Activated CD8-positive, alpha-beta memory T cell treated with anti-CD3 and anti-CD28 coated beads, Interleukin-2, amount 50 U/mL, for 24 hours (primary cell): ENCODE data around the gene ST3GAL3.
A peak's percentile ranks its signal among the peaks of the same experiment; 100 is the strongest.

Source experiments
- DNase-seq: peaks from one replicate; pipeline ENCODE4 v3.0.0-alpha.2; 2020; ENCODE audit errors: extremely low read depth

The ST3GAL3 gene

DNA sequence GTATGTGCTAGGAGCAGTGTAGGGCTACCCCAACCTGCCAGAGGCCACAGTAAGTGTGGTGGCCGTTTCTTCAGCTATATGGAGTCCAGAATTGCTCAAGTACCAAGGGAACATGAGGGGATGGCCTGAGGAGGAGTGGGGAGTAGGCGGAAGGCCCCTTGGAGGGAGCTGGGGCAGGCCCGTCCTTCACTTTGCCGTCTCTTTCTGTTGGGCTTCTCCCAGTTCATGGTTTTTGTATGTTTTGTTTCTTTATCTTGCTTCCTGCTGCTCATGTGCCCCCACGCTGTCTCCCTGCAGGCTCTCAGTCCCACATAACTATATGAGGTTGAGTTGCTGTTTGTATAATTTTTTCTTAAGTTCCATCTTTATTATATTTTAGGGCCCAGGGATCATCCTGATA, 256.6 kb downstream of the ST3GAL3 start:
- no peak for DNase-seq

DNA sequence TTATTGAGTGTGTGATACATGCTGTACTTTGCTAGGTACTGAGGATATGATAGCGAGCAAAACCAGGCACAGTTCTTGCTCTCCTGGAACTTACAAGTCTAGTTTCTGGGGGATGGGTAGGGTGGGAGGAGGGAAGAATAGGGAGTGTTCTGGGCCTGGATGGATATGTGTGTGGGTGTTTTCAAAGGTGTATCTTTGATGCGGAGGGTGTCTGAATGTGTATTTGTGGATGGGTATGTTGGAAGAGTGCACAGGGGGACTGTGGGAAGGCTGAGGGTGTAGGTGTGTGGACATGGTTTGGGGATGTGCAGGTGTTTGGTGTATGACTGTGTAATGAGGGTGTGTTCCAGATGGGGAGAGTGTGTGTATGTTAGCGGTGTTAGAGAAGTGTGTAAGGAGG, 258.0 kb downstream of the ST3GAL3 start:
- no peak for DNase-seq

DNA sequence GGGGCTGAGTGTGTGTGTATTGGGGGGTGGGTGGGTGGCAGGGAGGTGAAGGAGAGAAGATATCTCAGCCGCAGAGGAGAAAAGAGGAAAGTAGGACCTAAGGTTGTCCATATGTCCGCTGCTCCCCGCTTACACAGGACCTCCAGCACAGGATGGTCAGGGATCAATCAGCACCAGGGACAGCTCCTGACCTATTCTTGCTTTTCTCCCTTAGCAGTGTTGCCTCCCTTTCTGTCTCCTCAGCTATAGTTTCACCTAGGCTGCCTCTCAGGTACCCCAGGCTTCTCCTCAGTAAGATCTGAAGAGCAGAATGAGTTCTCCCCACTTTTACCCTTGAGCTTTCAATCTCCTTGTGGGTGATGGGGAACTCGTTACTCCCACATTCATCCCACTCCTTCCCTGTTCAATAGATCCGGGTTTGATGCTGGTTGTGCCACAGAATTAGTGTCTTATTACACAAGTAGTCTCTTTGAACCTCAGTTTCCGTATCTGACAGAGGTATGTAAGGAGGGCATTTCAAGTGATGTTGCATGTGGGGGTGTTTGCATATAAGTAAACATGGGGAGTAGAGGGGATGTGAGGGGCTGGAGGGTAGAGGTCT, 261.1 kb downstream of the ST3GAL3 start:
- DNase-seq: no peak

DNA sequence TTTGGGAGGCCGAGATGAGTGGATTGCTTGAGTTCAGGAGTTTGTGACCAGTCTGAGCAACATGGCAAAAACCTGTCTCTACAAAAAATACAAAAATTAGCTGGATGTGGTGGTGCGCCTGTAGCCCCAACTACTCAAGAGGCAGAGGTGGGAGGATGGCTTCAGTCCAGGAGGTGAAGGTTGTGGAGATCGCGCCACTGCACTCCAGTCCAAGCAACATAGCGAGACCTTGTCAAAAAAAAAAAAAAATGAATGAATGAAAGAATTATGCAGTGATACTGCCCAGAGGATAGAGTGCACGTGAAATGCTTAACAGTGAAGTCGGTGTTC, 262.0 kb downstream of the ST3GAL3 start:
- no peak for DNase-seq

DNA sequence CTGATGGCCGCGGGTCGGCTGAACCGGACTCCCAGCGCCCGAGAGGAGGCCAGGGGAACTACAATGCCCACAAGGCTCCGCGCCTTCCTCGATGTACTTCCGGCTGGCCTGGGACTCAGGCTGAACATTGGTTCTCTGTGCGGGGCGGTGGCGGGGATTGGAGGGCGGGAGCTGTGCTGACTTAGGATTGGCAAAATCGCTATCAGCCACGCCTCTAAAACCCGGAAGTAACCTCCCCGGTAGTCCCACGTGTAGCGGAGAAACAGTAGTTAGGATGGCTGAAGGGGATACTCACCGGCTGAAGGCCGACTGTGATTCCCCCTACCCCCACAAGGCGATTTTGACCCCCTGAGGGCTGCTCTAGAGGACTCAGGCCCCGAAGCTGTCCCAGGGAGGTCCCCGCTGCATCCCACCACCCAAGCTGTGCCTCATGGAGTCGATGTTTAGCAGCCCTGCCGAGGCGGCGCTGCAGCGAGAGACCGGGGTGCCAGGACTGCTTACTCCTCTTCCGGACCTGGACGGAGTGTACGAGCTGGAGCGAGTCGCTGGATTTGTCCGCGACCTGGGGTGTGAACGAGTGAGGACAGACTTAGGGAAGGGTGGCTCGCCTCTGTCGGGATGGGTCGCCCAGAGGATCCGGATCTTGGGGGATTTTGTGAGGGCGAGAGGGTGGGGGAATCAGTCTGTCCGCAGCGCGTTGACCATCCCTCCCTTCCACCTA, 262.6 kb downstream of the ST3GAL3 start, which contains the start of gene DPH2:
Gene DPH2, plus strand, starts transcription at position 265 of the 721 bp plus-strand sequence. Its CDS starts 166 bp downstream, at position 431.
- peak; percentile 95 for DNase-seq

DNA sequence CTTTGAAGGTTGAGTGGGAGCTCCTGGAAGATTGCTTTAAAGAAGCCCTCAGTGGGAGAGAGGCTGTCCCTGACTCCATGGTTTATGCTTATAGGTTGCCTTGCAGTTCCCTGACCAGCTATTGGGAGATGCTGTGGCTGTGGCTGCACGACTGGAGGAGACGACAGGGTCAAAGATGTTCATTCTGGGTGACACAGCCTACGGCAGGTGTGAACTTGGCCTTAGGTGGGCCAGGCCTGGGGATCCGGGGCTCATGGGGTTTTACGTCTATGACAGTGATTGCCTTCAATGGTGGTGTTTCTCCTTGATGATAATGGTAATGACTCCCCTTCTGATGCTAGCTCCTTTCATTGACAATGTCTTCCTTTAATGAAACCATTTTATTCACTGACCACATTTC, 263.2 kb downstream of the ST3GAL3 start:
- no peak for DNase-seq

DNA sequence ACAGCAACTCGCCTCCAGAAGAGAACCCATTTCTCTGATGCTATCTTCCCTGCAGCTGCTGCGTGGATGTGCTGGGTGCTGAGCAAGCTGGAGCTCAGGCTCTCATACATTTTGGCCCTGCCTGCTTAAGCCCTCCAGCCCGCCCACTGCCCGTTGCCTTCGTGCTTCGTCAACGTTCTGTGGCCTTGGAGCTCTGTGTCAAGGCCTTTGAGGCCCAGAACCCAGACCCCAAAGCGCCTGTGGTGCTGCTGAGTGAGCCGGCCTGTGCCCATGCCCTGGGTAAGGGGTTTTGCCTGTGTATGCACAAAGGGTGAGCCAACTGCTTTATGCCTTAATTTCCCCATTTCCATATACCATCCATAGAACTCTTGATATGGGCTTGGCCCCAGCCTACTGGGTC, 263.6 kb downstream of the ST3GAL3 start:
- DNase-seq: no peak

DNA sequence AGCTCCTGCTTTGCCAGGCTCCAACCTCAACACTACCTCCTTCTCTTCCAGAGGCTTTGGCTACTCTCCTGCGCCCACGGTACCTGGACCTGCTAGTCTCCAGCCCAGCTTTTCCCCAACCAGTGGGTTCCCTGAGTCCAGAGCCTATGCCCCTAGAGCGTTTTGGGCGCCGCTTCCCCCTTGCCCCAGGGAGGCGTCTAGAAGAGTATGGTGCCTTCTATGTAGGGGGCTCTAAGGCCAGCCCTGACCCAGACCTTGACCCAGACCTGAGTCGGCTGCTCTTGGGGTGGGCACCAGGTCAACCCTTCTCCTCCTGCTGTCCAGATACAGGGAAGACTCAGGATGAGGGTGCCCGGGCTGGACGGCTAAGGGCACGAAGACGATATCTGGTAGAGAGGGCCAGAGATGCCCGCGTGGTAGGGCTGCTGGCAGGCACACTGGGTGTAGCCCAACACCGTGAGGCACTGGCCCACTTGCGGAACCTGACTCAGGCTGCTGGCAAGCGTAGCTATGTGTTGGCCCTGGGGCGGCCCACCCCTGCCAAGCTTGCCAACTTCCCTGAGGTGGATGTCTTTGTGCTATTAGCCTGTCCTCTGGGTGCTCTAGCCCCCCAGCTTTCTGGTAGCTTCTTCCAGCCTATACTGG, 264.1 kb downstream of the ST3GAL3 start:
- DNase-seq: no peak

DNA sequence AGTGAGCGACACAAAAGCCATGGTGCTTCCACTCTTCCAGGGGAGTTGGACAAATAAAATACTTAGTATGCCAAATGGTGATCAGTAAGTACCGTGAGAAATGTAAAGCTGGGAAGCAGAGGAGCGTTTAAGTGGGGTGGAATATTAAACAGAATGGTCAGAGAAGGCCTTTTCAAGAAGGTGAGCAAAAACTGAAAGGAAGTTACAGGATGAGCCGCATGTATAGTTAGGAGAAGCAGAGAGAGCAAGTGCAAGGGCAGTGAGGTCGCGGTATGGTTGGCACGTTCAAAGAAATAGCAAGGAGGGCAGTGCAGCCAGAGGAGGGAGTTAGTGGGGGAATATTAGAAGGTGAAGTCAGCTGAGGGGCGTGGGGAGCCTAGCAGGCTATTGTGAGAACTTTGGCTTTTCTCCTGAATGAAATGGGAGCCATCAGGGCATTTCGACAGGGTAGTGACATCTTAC, 266.7 kb downstream of the ST3GAL3 start:
- no peak for DNase-seq

DNA sequence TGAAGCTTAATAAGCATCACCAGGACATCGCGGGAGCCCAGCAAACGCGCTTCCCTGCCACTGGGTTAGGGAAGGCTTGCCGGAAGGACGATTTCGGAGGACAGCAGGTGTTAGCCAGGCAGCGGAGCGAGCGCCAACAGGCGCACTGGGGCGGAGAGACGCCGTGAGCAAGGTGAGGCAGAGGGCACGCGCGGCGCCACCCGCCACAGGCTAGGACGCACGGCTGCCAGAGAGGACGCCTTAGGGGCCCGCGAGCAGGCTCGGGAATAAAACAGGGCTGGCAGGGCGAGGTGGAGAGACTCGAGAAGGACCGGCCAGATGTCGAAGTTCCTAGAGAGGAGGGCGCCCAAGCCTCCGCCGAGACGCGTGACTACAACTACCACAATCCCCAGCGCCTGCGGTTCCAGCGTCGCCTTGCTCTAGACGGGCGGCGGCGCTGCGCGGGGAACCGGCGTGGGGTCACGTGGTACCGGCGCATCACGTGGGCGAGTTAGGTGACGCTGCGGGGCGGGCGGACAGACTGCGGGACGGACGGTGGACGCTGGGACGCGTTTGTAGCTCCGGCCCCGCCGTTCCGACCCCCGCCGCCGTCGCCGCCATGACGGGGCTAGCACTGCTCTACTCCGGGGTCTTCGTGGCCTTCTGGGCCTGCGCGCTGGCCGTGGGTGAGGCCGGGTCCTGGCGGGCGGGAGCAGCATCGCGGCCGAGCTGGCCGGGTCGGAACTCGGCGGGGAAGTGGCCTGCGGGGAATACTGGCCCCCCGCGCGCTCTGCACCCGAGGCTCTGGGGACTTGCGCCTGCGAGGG, 267.3 kb downstream of the ST3GAL3 start, which contains the start of gene ATP6V0B:
Gene ATP6V0B, plus strand, starts transcription at position 518 of the 806 bp plus-strand sequence. Its CDS starts 81 bp downstream, at position 599.
- DNase-seq: peak; percentile 90

DNA sequence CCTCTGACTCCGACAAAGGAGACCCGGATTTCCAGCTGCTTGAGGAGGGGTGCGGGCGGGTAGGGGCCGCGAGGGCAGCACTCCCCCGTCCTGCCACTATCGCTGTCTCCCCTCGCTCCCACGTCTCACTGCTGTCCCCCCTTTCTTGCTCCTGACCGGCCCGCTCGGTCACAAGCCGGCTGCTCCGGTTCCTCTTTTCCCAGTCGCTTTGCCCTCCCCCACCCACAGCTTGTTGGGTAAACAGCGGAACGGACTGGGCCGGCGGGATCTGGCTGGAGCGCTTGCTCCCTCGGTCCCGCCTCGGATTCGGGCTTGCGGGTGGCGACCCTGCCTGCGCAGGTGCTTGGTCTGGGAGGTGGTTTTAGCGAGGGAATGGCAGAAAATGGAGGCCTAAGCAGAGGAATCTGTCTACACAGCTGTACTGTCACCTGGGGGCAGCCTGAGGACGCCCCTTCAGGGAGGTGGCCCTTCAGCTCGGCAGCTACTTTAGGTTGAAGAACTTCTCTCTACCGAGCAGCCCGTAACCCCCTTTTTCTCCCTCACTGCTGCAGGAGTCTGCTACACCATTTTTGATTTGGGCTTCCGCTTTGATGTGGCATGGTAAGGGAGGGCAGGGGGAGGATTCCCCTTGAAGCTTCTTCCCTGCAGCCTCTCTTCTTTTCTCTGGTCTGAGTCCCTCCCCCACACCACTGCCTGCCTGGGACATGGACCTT, 268.1 kb downstream of the ST3GAL3 start:
- no peak for DNase-seq

DNA sequence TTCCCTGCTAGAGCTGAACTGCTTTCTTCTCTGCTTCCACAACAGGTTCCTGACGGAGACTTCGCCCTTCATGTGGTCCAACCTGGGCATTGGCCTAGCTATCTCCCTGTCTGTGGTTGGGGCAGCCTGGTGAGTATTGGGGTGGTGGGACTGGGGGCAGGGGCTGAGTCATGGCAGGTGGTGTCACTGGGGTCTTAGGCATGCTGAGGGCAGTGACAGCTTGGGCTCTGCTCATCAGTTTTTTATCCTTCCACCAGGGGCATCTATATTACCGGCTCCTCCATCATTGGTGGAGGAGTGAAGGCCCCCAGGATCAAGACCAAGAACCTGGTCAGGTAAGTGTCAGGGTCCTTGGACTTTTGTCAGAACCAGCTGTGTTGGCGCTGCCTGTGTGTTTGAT, 268.7 kb downstream of the ST3GAL3 start:
- no peak for DNase-seq

DNA sequence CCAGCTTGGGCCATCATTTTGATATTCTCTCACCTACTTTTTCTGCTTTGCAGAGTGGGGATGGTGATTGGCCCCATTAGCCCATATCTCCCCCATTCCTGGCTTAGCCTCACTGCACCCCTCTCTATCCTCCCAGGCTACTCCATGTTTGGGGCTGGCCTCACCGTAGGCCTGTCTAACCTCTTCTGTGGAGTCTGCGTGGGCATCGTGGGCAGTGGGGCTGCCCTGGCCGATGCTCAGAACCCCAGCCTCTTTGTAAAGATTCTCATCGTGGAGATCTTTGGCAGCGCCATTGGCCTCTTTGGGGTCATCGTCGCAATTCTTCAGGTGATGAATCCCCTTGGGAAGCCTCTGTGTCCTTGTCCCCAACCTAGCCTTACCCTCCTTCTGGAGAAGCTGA, 269.6 kb downstream of the ST3GAL3 start:
- no peak for DNase-seq

DNA sequence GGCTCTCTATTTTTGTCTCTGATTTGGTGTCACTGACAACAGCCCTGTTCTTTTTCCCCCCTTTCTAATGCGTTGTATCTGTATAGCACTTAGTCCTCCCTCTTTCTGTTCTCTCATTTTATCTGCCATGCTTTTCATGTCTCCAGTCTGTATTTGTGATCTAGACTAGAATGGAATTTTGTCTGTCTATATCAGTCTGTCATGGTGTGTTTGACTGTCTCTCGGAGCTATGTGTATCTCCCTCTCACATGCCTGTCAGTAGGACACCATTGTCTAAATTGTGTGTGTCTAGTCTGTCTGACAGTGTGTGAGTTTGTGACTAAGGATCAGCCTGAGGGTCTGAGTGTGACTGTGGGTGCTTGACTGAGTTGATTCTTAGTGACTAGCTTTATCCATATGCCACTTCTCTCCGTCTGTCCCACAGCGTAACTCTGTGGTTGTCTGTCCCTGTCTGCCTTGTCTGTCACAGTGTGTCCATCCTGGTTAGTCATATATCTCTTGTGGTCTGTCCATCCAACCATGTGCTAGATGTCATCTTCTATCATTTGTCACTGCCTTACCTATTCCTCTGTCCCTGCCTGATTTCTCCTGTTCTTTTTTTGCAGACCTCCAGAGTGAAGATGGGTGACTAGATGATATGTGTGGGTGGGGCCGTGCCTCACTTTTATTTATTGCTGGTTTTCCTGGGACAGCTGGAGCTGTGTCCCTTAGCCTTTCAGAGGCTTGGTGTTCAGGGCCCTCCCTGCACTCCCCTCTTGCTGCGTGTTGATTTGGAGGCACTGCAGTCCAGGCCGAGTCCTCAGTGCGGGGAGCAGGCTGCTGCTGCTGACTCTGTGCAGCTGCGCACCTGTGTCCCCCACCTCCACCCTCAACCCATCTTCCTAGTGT, 270.3 kb downstream of the ST3GAL3 start:
- DNase-seq: no peak

DNA sequence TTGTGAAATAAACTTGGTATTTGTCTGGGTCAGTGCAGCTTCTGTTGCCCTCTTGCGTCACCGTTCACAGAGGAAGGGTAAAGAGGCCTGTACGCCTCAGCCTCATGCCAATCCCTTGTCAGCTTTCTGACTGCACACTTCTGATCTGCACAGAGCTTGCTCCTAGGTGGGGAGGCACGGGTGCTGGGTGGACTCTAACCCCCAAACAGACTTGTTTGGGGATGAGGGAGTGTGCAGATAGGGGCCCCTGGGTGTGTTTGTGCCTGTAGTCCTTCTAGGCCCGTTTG, 270.9 kb downstream of the ST3GAL3 start:
- DNase-seq: no peak

DNA sequence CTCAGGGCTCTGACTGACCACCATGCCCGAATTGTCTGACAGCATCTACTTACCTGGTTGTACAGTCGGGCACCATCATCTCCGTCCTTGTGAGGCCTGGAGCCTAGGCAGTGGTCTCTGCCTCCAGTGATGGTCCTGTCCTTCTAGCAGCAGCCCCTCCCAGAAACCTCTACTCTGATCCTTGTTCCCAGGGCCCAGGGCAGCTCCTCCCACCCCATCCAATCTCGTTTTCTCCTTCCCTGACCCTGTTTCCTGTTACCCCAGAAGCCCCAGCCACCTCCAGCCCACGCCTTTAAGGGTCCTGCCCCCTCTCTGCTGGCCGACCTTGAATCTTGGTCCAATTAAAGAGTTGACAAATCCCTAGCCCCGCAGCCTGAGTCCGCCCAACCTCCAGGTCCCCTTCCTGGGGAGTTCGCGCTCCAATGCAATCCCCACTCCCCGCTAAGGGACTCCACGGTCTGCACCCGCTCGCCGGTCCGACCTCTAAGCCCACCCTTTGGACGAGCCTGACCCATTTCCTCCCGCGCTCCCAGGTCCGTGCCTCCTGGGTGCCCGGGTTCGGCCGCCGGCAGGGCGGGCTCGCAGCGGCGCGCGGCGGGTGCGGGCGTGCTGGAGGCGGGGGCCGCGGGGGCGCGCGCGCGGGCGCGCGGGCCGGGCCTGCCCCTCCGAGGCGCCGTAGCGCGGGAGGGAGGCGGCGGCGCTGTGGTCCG, 271.4 kb downstream of the ST3GAL3 start, which contains the start of gene B4GALT2:
Gene B4GALT2, plus strand, starts transcription at position 660 of the 710 bp plus-strand sequence. CDS start 1,951 bp downstream, outside the sequence.
- no peak for DNase-seq

DNA sequence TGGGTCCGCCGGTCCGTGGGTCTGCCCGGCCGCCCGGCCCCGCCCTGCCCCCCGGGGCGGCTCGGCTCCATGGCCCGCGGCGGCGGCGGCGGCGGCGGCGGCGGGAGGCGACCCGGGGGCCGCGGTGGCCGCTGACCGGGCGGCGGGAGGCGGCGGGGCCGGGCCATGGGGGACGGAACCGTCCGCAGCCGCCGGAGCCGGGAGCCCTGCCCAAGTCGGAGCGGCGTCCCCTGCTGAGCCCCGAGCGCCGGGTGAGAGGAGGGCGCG, 271.9 kb downstream of the ST3GAL3 start:
- DNase-seq: no peak

DNA sequence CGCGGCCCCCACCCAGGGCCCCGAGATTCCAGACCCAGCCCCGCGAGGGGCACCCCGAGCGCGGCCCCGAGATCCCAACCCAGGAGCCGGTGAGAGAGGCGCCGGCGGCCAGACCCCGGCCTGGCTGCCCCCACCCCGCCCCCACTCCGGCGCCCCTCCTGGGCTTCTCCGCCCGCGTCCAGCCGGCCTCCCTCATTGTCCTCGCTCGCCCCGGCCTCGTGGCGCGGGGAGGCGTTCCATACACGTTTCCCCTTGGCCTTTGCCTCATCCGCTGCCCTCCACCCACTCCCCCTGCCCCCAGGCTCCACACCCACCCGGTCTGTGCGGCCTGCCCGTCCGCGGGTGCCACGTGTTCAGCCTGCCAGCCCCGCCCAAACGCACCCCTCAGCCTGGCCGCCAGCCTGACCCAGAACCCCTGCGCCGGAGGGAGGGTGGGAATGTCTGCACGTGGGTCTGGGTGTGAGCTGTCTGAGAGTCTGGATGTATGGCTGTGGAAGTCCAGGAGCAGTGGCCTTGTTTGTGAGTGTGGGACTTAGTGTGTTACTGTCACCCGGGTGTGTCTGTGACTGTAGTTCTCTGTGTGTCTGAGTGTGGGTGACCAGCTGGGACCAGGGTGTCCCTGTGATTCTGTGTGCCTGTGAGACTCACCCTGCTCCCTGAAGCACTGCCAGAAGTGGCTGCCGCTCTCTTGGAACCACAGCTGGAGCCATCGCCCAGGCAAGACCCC, 272.4 kb downstream of the ST3GAL3 start:
- no peak for DNase-seq
